Right cardiac atrium (tissue), 5 donors: ENCODE results near the gene TMEM208. TPM values are rescaled to one million over a fixed set of nuclear protein-coding genes. Genes with fewer than 3 reads are reported as not detected.

ENCODE experiments used
- ATAC-seq, 2 donors: fragments of 200-7000 bp; cut with Tn5 transposase; one replicate each; pipeline versions ENCODE4 v1.8.0 to v1.9.1; 2020; ENCODE audit warnings: moderate library complexity in 2 of 2, mild to moderate bottlenecking in 1 of 2
- DNase-seq, 3 donors: peaks; one replicate each; pipeline ENCODE4 v3.0.0-alpha.2; 2020
- H3K27ac ChIP-seq: one replicate; pipeline ENCODE4 v1.5.1; 2013; ENCODE audit warnings: mild to moderate bottlenecking, low read length, control low read depth, moderate library complexity
- H3K27me3 ChIP-seq: one replicate; pipeline ENCODE4 v1.6.1; 2013; ENCODE audit not compliant: control insufficient read depth, insufficient read depth
- H3K4me1 ChIP-seq: one replicate; pipeline ENCODE4 v1.6.1; 2013; ENCODE audit warnings: low read length; ENCODE audit not compliant: control insufficient read depth, insufficient read depth
- H3K4me3 ChIP-seq: one replicate; pipeline ENCODE4 v1.5.1; 2013; ENCODE audit warnings: low read length, control low read depth
- H3K9me3 ChIP-seq: one replicate; pipeline ENCODE4 v1.6.1; 2013; ENCODE audit warnings: low read length; ENCODE audit not compliant: control insufficient read depth
- WGBS: extraction: QIAGEN DNeasy Blood & Tissue Kit; methylation state at CpG from one replicate; pipeline ENCODE4 v1.1.7; 2013; 5-methylcytosine and 5-hydroxymethylcytosine counted together
- intact Hi-C, 4 donors: fragments of 100-400 bp; cut with DNase I; formaldehyde crosslinking; loops; one replicate each; pipeline versions ENCODE4 v1.11.0 to v1.14.0; 2022 to 2023
- microRNA-seq, 2 donors: library from miRNA; unstranded; fragments of <30 nt; microRNA quantifications; one replicate each; pipeline ENCODE4 v1.2.0, GENCODE V29; 2020 to 2021
- polyA plus RNA-seq: library from polyadenylated mRNA; stranded (reverse); fragments of 200-250 nt; gene quantifications from one replicate; pipeline ENCODE4 v1.2.3, GENCODE V29; 2013
- total RNA-seq, 4 donors: library from RNA; stranded (reverse); fragmentation: NEBNext Ultra II Directional; extraction: Animal tissue kit (Norgen Biotek cat#: 25700); gene quantifications; one replicate each; pipeline ENCODE4 v1.2.1, GENCODE V29; 2021
- donor health status: healthy with polysubstance abuse.
- donor health status: DM: no; HTN: yes; CAD: no.
- donor health status: DM: no; HTN: no; CAD: no.
- donor health status: DM: no; HTN: yes; CAD: no; lungs with severe emphysema.
- donor health status: DM: yes; HTN: yes; CAD: no.

TMEM208 gene
- total and polyA plus RNA-seq, 5 donors = 15.4 to 43.5 (median 17.2) TPM

DNA sequence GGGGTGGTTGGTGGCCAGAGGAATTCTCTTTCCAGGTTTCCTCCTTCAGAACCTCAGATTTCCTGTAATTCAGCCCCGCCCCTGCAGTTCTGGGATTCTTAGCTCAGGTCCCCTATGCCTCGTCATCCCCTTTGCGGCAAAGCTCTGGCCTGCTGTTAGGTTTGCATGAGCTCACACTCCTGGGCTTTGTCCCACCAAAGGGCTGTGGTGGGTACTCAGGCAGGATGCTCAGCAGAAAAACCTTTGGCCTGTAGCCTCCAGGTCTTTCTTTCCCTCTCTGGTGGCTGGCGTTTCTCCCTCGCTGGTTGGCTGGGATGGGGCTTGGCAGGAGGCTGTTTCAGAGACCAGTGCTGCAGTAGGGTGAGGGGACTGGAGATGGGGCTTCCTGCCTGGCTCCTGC, 42.8 kb downstream of the TMEM208 start:
- Histone ChIP-seq H3K9me3 (no peaks in the 10 kb centered on the region), H3K27ac (no peak overlapping the region), H3K27me3 (no peaks in the 10 kb centered on the region), H3K4me3 (no peak overlapping the region), H3K4me1 (peaks cover 4% of the 10 kb centered on the region)
- DNase-seq (peak in 2 of 3 donors; percentile 14 to 38), ATAC-seq (peak in 1 of 2 donors; percentile 60)
- intact Hi-C loops = loop anchor here in 1 of 4 donors (10.0 kb wide), 1 partner anchor 135 kb away; no protein-coding TSS in a partner anchor
- 50% methylated on average over 5 of the region's 5 CpGs for WGBS

DNA sequence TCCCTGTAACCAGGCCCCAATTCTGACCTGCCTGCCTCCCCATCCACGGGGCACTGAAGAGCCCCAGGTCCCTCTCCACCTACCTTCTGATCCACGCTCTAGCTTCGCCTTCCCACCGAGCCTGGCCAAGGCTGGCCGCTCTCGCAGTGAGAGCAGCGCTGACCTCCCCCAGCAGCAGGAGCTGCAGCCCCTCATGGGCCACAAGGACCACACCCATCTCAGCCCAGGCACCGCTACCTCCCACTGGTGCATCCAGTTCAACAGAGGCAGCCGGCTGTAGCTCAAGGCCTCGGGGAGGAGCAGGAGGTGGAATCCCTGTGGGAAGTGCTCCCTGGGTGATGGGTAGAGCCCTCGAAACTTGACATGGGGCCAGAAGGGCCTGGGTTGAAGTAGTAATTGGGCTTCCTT, 44.0 kb downstream of the TMEM208 start:
- intact Hi-C loops = no loop called here
- Histone ChIP-seq H3K9me3 (no peaks in the 10 kb centered on the region), H3K27ac (no peak overlapping the region), H3K4me3 (no peak overlapping the region), H3K27me3 (no peaks in the 10 kb centered on the region), H3K4me1 (peaks cover 4% of the 10 kb centered on the region)
- 92% methylated on average over 11 of the region's 11 CpGs for WGBS
- DNase-seq = peak in 2 of 3 donors; percentile 9 to 19
- no peak for ATAC-seq

DNA sequence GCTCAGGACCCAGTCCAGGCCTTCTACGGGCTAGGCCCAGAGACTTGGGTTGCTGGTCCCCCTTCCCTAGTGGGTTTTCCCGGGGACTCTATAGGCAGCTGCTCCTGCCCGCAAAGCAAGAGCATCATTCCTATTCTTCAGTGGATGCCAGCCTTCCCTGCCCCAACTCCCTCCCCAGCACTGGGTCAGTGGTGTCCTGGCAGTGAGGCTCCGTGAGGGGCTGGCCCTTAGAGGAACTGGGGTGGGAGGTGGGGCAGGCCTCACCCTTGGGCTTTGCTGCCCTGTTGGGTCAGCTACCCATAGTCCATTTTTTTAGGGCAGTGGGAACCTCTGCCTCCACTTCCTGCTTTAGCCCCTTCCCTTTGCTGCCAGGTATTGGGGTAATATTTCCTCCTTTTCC, 44.5 kb downstream of the TMEM208 start:
- intact Hi-C loops = no loop called here
- no peak overlapping the region for H3K27ac ChIP-seq
- H3K4me3 ChIP-seq = no peak overlapping the region
- ATAC-seq = no peak
- DNase-seq = peak in 1 of 3 donors; percentile 5
- no peaks in the 10 kb centered on the region for H3K9me3 ChIP-seq
- no peaks in the 10 kb centered on the region for H3K27me3 ChIP-seq
- H3K4me1 ChIP-seq = peaks cover 4% of the 10 kb centered on the region
- WGBS = 91% methylated on average over 4 of the region's 4 CpGs

DNA sequence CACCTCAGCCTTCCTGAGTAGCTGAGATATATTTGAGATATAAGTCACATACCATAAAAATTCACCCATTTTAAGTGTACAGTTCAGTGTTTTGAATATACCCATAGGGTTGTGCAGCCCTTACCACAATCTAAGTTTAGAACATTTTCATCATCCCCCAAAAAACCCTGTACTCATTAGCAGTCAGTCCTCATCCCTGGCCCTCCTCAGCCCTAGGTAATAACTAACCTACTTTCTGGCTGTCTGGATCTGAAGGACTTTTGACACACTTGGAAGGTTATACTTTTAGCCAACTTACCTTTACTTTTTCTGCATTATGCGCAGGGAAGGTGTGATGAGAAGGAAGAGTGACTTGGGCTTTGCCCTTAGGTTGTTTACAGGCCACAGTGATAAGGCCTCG, 48.4 kb downstream of the TMEM208 start:
- Histone ChIP-seq H3K4me3 (no peak overlapping the region), H3K4me1 (peaks cover 2% of the 10 kb centered on the region), H3K27ac (no peak overlapping the region), H3K27me3 (no peaks in the 10 kb centered on the region), H3K9me3 (no peaks in the 10 kb centered on the region)
- no peak for ATAC-seq
- DNase-seq = no peak
- WGBS = 86% methylated on average over 2 of the region's 2 CpGs
- intact Hi-C loops = no loop called here

DNA sequence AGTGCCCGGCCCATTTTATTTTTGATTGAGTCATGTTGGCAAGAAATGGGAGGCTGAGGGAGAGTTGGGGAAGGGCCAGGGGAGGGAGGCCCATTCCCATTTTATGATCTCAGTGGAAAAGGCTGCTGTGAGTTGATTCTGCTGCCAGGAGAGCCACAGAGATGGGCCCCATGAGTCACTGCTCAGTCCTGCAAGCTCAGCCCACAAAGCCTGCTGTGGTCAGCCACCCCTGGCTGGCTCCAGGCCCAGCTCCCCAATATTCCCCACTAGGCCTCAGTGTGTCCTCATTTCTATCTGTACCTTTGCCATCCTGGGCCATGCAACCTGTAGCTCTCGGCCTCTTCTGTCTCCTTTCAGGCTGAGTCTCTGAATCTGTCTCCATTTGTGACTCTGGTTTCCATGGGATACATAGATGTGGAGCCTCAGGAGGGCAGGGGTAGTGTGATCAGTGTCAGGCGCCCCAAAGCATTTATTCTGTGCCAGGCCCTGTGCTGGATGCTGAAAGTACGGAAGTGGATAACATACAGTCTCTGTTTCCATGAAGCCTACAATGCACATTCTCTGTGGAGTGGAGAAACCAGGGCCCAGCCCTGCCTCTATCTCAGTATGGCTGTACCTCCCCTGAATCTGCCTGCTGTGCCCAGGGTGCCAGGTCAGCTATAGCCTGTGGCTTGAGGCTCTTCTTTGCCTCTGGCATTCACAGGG, 50.5 kb downstream of the TMEM208 start:
- WGBS = 84% methylated on average over 4 of the region's 4 CpGs
- no peak overlapping the region for H3K4me3 ChIP-seq
- peak overlapping the region; percentile 63 for H3K27ac ChIP-seq
- H3K4me1 ChIP-seq = peaks cover 2% of the 10 kb centered on the region
- intact Hi-C loops = no loop called here
- no peaks in the 10 kb centered on the region for H3K9me3 ChIP-seq
- H3K27me3 ChIP-seq = no peaks in the 10 kb centered on the region
- ATAC-seq = peak; percentile 22 to 63
- DNase-seq = peak in 2 of 3 donors; percentile 68 to 77

DNA sequence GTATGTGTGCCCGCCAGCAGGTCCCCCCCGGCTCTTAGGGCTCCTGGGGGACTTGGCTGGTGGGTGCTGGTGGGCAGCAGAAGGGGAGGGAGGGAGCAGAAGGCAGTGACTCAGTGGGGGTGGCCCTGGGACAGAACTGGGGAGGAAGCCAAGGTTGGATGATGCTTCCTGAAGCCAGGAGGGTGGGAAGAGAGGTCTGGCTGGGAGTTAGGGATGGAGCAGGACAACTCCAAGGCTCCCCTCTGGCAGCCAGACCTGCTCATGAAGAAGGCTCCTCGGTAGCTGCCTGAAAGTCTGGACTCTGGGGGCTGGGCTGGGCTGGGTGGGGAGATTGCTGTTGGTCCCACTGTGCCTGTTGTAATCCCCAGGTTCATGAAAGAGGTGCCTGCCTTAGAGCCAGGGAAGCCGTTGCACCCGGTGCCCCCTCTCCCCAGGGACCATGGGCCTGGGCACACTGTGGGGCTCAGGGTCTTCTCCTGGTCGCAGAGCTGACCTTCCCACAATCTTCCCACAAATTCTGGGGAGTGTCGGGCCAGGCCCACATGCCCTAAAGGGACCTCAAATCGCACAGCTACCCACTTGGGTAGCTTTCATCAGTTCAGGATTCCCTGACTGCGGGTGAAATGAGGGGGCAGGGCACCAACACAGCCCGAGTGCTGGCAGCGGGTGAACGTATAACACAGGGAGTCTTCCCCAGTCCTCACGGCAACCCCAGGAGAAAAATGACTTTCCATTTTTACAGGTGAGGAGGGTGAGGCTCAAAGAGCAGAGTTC, 51.3 kb downstream of the TMEM208 start:
- Histone ChIP-seq H3K27ac (peak overlapping the region; percentile 40), H3K9me3 (no peaks in the 10 kb centered on the region), H3K27me3 (no peaks in the 10 kb centered on the region), H3K4me3 (peak overlapping the region; percentile 59), H3K4me1 (peaks cover 2% of the 10 kb centered on the region)
- ATAC-seq (peak; percentile 24 to 64), DNase-seq (peak in 1 of 3 donors; percentile 59)
- intact Hi-C loops = no loop called here
- 68% methylated on average over 13 of the region's 13 CpGs for WGBS

Small RNA genes within 50 kb of the gene (microRNA-seq; reads per million reads assigned to microRNA genes)
- 64.8 to 212 reads per million in 2 donors for gene MIR328

Other genes starting within 250 kb of the TMEM208 start
- gene CES4A, start 238.5 kb upstream of the TMEM208 start, total RNA-seq = 10 to 100 TPM; 11.1 to 21.5 (median 12.1) TPM
- gene CES4A, start 238.5 kb upstream of the TMEM208 start, polyA plus RNA-seq = 10.3 TPM
- gene CBFB, start 198.0 kb upstream of the TMEM208 start, total RNA-seq = 10 to 100 TPM; 23.7 to 39.3 (median 29.6) TPM
- 15.7 TPM for gene CBFB, start 198.0 kb upstream of the TMEM208 start, polyA plus RNA-seq
- 10 to 100 TPM; 11.4 to 11.8 (median 11.6) TPM for gene PHAF1, start 117.2 kb upstream of the TMEM208 start, total RNA-seq
- 7.1 TPM for gene PHAF1, start 117.2 kb upstream of the TMEM208 start, polyA plus RNA-seq
- 10 to 100 TPM; 17.0 to 19.8 (median 18.7) TPM for gene B3GNT9, start 76.1 kb upstream of the TMEM208 start, total RNA-seq
- gene B3GNT9, start 76.1 kb upstream of the TMEM208 start, polyA plus RNA-seq = 11.7 TPM
- gene TRADD, start 67.2 kb upstream of the TMEM208 start, total RNA-seq = 10 to 100 TPM in 2 of 4 donors, 1 to 10 TPM in 2; 9.0 to 11.1 (median 9.8) TPM
- gene TRADD, start 67.2 kb upstream of the TMEM208 start, polyA plus RNA-seq = 8.7 TPM
- 10 to 100 TPM in 2 of 4 donors, 1 to 10 TPM in 2; 7.7 to 13.9 (median 9.9) TPM for gene FBXL8, start 67.2 kb upstream of the TMEM208 start, total RNA-seq
- gene FBXL8, start 67.2 kb upstream of the TMEM208 start, polyA plus RNA-seq = 9.8 TPM
- gene HSF4, start 62.4 kb upstream of the TMEM208 start, total RNA-seq = 10 to 100 TPM; 29.7 to 92.2 (median 60.3) TPM
- gene HSF4, start 62.4 kb upstream of the TMEM208 start, polyA plus RNA-seq = 36.6 TPM
- gene NOL3, start 56.6 kb upstream of the TMEM208 start, total RNA-seq = 100 to 1,000 TPM in 3 of 4 donors, 10 to 100 TPM in 1; 67.5 to 125 (median 107) TPM
- 133 TPM for gene NOL3, start 56.6 kb upstream of the TMEM208 start, polyA plus RNA-seq
- gene MATCAP1, start 43.2 kb upstream of the TMEM208 start, total RNA-seq = 10 to 100 TPM; 16.2 to 22.9 (median 17.2) TPM
- gene MATCAP1, start 43.2 kb upstream of the TMEM208 start, polyA plus RNA-seq = 14.8 TPM
- gene EXOC3L1, start 37.0 kb upstream of the TMEM208 start, total RNA-seq = 1 to 10 TPM; 1.3 to 3.0 (median 2.2) TPM
- 3.2 TPM for gene EXOC3L1, start 37.0 kb upstream of the TMEM208 start, polyA plus RNA-seq
- 10 to 100 TPM; 36.4 to 42.5 (median 40.5) TPM for gene E2F4, start 35.0 kb upstream of the TMEM208 start, total RNA-seq
- 33.9 TPM for gene E2F4, start 35.0 kb upstream of the TMEM208 start, polyA plus RNA-seq
- under 1 TPM; 0.51 to 0.85 (median 0.76) TPM for gene ELMO3, start 28.0 kb upstream of the TMEM208 start, total RNA-seq
- 0.72 TPM for gene ELMO3, start 28.0 kb upstream of the TMEM208 start, polyA plus RNA-seq
- gene FHOD1, start 20.4 kb downstream of the TMEM208 start, total RNA-seq = 10 to 100 TPM; 16.9 to 32.1 (median 19.4) TPM
- 20.5 TPM for gene FHOD1, start 20.4 kb downstream of the TMEM208 start, polyA plus RNA-seq
- 1 to 10 TPM; 2.2 to 2.9 (median 2.5) TPM for gene SLC9A5, start 21.8 kb downstream of the TMEM208 start, total RNA-seq
- 1.9 TPM for gene SLC9A5, start 21.8 kb downstream of the TMEM208 start, polyA plus RNA-seq
- gene PLEKHG4, start 52.4 kb downstream of the TMEM208 start, total RNA-seq = 1 to 10 TPM; 2.2 to 2.8 (median 2.5) TPM
- gene PLEKHG4, start 52.4 kb downstream of the TMEM208 start, polyA plus RNA-seq = 2.2 TPM
- under 1 TPM in 1 of 4 donors, not detected in 3; 0.06 TPM for gene KCTD19, start 99.6 kb downstream of the TMEM208 start, total RNA-seq
- gene KCTD19, start 99.6 kb downstream of the TMEM208 start, polyA plus RNA-seq = 0.07 TPM
- under 1 TPM; 0.11 to 0.42 (median 0.29) TPM for gene LRRC36, start 99.7 kb downstream of the TMEM208 start, total RNA-seq
- 0.36 TPM for gene LRRC36, start 99.7 kb downstream of the TMEM208 start, polyA plus RNA-seq
- gene TPPP3, start 166.4 kb downstream of the TMEM208 start, total RNA-seq = 100 to 1,000 TPM in 1 of 4 donors, 10 to 100 TPM in 3; 21.9 to 183 (median 33.4) TPM
- 64.6 TPM for gene TPPP3, start 166.4 kb downstream of the TMEM208 start, polyA plus RNA-seq
- 10 to 100 TPM in 1 of 4 donors, 1 to 10 TPM in 3; 6.4 to 10.4 (median 6.4) TPM for gene ZDHHC1, start 189.3 kb downstream of the TMEM208 start, total RNA-seq
- 5.2 TPM for gene ZDHHC1, start 189.3 kb downstream of the TMEM208 start, polyA plus RNA-seq
- 1 to 10 TPM in 1 of 4 donors, under 1 TPM in 3; 0.42 to 1.6 (median 0.64) TPM for gene HSD11B2, start 204.0 kb downstream of the TMEM208 start, total RNA-seq
- 0.38 TPM for gene HSD11B2, start 204.0 kb downstream of the TMEM208 start, polyA plus RNA-seq